GM21526 (cell line): ENCODE results near the gene NUCB2.
"Not testable (repeated sequence)": the region's sequence is repeated elsewhere in the genome, so short reads cannot be mapped to it uniquely, and the experiment has no call there.

Experiments
- ATAC-seq: cut with Tn5 transposase; IDR thresholded peaks from one replicate; pipeline ENCODE4 v1.9.1; 2021; ENCODE audit warnings: moderate library complexity; ENCODE audit not compliant: unreplicated experiment, low FRiP score

The NUCB2 gene

DNA sequence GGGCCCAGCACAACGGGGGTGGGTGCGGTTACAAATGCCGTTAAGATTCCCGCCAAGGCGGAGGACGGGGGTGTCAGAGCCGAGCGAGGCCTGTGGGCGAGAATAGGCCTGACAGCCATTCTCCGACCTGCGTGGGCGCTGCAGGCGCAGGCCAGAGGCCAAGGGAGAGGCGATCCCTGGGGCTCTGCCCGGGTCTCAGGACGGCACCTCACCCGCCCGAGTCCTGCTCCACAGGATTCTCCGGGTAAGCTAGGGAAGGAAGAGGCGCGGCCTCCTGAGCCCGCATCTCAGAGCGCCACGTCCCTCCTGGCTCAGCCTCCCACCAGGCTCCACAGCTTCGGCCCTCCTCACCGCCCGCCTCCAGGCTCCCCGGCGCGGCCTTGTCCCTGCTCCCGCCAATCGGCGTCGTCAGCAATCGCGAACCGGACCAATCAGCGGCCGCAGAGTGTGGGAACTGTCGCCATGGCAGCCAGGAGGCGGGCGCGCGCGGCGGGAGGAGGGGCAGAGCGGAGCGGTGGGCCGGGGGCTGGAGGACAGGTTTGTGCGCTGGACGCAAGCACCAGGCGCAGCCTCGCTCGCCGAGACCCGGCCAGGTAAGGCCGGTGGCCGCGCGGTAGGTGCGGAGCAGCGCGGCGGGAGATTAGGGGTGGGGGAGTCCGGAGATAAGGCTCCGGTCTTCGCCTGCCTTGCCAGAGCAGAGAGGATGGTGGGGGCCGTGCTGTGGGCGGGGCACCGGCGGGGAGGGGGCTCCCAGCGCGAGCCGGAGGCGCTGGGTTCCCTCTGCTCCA is at the start of gene NUCB2:
TSS of gene NUCB2 (plus strand) at position 504 of the 788 bp plus-strand sequence. CDS start 18,585 bp downstream, outside the sequence.
- ATAC-seq: peak; percentile 98

DNA sequence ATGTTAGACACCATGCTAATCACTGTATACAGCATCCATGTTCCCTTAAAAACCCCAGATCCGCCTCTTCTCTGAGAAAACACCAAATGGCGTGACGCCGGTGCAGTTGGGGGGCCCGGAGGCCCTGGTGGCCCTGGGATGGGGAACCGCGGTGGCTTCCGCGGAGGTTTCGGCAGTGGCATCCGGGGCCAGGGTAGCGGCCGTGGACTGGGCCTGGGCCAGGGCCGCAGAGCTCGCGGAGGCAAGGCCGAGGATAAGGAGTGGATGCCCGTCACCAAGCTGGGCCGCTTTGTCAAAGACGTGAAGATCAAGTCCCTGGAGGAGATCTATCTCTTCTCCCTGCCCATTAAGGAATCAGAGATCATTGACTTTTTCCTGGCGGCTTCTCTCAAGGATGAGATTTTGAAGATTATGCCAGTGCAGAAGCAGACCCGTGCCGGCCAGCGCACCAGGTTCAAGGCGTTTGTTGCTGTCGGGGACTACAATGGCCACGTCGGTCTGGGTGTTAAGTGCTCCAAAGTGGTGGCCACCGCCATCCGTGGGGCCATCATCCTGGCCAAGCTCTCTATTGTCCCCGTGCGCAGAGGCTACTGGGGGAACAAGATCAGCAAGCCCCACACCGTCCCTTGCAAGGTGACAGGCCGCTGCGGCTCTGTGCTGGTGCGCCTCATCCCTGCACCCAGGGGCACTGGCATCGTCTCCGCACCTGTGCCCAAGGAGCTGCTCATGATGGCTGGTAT is 48.2 kb upstream of the NUCB2 start:
- not testable (repeated sequence) for ATAC-seq

GRCh38 chr11:17229481-17230152 is 46.9 kb upstream of the NUCB2 start:
- ATAC-seq: no peak

DNA sequence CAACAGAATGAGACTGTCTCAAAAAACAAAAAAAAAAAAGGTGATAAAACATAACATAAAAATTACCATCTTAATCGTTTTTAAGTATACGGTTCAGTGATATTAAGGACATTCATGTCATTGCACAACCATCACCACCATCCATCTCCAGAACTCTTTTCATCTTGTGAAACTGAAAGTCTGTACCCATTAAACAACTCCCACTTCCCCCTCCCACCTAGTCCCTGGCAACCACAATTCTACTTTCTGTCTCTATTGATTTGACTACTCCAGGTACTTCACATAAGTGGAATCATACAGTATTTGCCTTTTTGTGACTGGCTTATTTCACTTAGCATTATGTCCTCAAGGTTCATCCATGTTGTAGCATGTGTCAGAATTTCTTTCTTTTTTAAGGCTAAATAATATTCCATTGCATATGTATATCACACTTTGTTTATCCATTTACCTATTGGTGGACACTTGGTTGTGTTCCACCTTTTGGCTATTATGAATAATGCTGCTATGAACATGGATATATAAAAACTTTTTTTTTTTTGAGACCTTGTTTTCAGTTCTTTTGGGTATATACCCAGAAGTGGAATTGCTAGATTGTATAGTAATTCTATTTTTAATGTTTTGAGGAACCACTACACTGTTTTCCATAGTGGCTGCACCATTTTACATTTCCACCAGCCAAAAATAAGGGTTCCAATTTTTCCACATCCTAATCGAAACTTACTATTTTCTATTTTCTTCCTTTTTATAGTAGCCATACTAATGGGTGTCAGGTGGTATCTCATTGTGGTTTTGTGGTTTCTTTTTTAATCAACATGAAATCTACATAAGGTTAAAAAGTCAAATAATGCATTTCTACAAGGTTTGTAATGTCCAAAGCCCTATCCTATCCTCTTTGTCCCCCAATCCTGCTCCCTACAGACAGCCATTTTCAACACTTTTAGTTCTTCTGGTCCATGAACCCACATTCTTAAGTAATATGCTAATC is 45.4 kb upstream of the NUCB2 start:
- ATAC-seq: peak; percentile 88

DNA sequence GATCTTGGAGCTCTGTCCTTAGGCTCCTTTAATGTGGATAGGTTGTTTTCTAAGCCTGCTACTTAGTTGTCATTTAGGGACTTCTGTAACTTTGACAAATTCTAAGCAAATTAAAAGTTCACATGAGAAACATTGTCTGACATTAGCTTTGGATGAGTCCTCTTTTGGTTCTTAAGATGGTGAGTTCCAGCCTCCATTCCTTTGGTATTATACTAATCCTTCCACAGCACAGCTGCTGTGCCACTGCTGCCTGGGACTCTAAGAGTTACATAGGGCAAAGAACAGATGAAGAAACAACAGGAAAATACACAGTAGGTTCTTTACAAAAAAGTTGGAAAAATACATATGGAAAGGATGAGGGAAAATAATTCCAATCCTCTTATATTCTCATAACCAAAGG is 43.4 kb upstream of the NUCB2 start:
- no peak for ATAC-seq

GRCh38 chr11:17238377-17238776 is 38.2 kb upstream of the NUCB2 start:
- no peak for ATAC-seq

DNA sequence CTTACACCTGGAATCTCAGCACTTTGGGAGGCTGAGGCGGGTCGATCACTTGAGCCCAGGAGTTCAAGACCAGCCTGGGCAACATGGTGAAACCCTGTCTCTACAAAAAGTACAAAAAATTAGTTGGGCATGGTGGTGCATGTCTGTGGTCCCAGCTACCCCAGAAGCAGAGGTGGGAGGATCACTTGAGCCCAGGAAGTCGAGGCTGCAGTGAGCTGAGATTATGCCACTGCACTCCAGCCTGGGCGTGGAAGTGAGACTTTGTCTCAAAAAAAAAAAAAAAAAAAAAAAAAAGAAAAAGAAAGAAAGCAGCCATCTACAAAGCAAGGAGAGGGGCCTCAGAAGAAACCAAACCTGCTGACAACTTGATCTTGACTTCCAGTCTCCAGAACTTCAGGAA is 36.6 kb upstream of the NUCB2 start:
- ATAC-seq: not testable (repeated sequence)

GRCh38 chr11:17240780-17241179 is 35.8 kb upstream of the NUCB2 start:
- no peak for ATAC-seq

- not testable (repeated sequence) for ATAC-seq
These were observed 33.6 kb upstream of the NUCB2 start for GRCh38 chr11:17242954-17243353.

DNA sequence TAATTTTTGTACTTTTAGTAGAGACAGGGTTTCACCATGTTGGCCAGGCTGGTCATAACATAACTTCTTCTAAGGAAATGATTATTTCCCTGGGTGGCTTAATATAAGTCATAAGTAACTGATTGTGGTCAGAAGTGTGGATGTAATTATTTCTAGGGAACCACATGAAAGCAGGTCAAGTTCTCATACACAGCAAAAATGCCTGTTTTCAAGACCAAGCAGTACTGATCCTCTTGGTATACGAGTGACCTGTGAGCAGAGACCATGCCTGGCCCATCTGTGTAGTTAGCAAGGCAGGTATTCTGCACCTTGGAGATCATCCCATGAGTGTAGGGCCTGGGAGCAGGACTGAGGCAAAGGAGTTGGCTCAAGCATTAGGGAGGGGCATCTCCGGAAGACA is 32.5 kb upstream of the NUCB2 start:
- ATAC-seq: no peak

- ATAC-seq: no peak
These were observed 25.8 kb upstream of the NUCB2 start for GRCh38 chr11:17250561-17251350.

DNA sequence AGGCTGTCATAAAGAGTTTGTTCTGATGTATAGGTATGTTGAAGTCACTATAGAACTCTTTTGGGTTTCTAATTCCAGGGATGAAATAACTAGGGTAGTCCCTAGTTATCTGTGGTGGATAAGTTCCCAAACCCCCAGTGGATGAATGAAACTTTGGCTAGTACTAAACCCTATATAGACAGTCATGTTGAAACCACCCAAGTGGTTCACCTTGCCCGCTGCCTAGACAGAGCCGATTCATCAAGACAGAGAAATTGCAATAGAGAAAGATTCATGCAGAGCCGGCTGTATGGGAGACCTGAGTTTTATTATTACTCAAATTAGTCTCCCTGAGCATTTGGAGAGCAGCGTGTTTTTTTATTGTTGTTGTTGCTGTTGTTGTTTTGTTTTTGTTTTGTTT is 23.8 kb upstream of the NUCB2 start:
- ATAC-seq: no peak

GRCh38 chr11:17256512-17256911 is 20.0 kb upstream of the NUCB2 start:
- no peak for ATAC-seq

- ATAC-seq: no peak
These were observed 19.3 kb upstream of the NUCB2 start for GRCh38 chr11:17257196-17257595.

GRCh38 chr11:17258670-17259069 is 17.9 kb upstream of the NUCB2 start:
- no peak for ATAC-seq

DNA sequence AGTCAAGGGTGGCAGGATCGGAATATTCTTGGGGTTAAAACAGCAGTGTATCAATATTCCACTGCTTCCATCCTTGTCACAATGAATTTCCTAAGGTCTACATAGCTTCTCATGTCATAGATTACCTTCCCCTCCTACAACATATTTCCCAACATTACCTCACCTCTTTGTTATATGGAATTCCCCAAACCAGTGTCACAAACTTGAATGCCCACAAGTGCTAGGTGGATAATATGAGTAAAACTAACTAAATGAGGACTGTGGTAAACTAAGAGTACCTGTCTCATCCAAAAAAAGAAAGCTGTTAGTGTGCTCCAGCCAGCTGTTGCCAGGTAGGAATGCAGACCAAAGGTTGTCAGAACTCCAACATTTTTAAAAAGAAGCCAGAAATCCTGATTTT is 17.0 kb upstream of the NUCB2 start:
- no peak for ATAC-seq

GRCh38 chr11:17260020-17260419 is 16.5 kb upstream of the NUCB2 start:
- no peak for ATAC-seq

DNA sequence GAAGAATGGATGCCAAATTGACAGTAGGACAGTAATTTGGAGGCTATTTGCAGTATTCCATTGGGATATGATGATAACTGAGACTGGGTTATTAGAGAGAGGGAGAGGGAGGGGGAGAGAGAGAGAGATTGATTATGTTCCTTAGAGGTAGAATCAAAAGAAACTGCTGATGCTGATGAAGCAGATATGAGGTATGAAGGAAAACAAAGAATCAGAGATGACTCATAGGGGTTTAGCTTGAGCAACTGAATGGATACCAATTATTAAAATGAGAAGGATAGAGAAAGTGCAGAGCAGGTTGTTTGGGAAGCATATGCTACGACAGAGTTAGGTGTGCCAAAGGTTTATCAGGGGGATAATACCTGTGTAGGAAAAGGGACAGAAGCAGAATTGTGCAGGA is 12.8 kb upstream of the NUCB2 start:
- ATAC-seq: no peak

GRCh38 chr11:17266781-17267180 is 9.8 kb upstream of the NUCB2 start:
- ATAC-seq: no peak
